IMR-90 (cell line): Measurements from ENCODE around the gene PPM1M.

ENCODE experiments used
- FOS ChIP-seq: fragments of 150-350 bp; IDR thresholded peaks from 2 replicates; pipeline ENCODE4 v1.6.1; 2016; ENCODE audit warnings: low read depth, low read length
- MAFK ChIP-seq: IDR thresholded peaks from 2 replicates; pipeline ENCODE4 v1.6.1; 2012; ENCODE audit warnings: low read depth, low read length, improper control_type of control experiment
- POLR2A ChIP-seq: IDR thresholded peaks from 2 replicates; pipeline ENCODE4 v1.6.1; 2012; ENCODE audit warnings: mild to moderate bottlenecking, low read depth, low read length
- RCOR1 ChIP-seq: IDR thresholded peaks from 2 replicates; pipeline ENCODE4 v1.6.1; 2012; ENCODE audit warnings: mild to moderate bottlenecking, low read length, improper control_type of control experiment; ENCODE audit not compliant: insufficient replicate concordance
- RFX5 ChIP-seq: IDR thresholded peaks from 2 replicates; pipeline ENCODE4 v1.8.0; 2012; ENCODE audit warnings: low read depth, mild to moderate bottlenecking, low read length, moderate library complexity
- SMC3 ChIP-seq: fragments of 150-350 bp; IDR thresholded peaks from 2 replicates; pipeline ENCODE4 v1.6.1; 2016; ENCODE audit warnings: low read depth, mild to moderate bottlenecking, antibody characterized with exemption, low read length, moderate library complexity
- TF ChIP-seq, protein P1 (sequence below): conservative IDR thresholded peaks from 2 replicates; pipeline ENCODE4 v1.5.1; 2012; ENCODE audit warnings: mild to moderate bottlenecking, low read depth, low read length, improper control_type of control experiment
- TF ChIP-seq, protein P2 (sequence below): fragments of 150-350 bp; IDR thresholded peaks from 2 replicates; pipeline ENCODE4 v1.6.1; 2017; ENCODE audit warnings: mild to moderate bottlenecking, antibody characterized with exemption, low read length, low read depth

DNA sequence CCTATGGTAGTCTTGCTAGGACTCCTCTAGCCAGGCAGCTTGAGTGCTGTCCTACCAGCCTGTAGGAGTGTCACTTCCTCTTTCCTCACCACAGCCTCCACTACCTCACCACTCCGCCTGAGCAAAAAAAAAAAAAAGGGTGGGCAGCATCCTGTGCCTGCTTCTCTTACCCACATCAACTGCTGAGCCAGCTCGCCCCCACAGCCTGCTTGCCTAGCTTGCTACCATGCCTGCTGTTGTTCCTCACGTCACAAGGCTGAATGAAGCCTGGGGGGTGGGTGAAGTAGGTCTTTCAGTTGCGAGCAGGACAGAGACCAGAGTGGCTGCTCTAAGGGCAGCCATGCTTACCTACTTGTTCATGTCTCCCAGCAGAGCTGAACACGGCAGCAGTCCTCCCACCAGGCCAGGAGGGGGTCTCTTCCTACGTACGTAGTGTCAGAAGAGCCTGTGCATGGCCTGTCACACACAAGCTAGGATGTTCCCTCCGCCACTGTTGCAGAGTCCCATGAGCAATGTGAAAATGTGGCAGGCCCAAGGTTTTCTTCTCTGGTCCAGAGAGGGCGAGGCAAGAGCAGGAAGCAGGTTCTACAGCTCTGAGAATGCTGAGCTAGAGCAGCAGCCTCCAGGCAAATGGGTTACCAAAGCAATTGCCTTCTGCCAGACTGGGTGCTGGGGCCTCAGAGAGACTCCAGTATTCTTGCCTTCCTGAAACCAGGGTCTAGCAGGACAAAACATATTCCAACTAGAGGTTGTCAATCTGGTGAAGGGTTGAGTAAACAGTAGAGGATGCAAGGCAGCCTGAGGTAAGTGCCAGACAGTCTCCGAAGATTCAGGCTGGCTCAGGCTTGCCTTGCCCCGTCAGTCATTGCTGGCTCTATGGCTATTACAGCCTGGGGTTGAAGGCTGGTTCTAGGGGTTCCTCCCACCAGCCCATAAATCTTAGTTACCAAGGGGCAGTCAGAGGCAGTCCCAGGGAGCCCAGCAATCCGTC is 8.1 kb downstream of the PPM1M start:
- TF ChIP-seq, protein P1, sequence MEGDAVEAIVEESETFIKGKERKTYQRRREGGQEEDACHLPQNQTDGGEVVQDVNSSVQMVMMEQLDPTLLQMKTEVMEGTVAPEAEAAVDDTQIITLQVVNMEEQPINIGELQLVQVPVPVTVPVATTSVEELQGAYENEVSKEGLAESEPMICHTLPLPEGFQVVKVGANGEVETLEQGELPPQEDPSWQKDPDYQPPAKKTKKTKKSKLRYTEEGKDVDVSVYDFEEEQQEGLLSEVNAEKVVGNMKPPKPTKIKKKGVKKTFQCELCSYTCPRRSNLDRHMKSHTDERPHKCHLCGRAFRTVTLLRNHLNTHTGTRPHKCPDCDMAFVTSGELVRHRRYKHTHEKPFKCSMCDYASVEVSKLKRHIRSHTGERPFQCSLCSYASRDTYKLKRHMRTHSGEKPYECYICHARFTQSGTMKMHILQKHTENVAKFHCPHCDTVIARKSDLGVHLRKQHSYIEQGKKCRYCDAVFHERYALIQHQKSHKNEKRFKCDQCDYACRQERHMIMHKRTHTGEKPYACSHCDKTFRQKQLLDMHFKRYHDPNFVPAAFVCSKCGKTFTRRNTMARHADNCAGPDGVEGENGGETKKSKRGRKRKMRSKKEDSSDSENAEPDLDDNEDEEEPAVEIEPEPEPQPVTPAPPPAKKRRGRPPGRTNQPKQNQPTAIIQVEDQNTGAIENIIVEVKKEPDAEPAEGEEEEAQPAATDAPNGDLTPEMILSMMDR, result no peak
- TF ChIP-seq, protein P2, sequence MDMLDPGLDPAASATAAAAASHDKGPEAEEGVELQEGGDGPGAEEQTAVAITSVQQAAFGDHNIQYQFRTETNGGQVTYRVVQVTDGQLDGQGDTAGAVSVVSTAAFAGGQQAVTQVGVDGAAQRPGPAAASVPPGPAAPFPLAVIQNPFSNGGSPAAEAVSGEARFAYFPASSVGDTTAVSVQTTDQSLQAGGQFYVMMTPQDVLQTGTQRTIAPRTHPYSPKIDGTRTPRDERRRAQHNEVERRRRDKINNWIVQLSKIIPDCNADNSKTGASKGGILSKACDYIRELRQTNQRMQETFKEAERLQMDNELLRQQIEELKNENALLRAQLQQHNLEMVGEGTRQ, result no peak
- no peak for TF ChIP-seq POLR2A
- no peak for TF ChIP-seq FOS
- no peak for TF ChIP-seq SMC3
- no peak for TF ChIP-seq RFX5
- no peak for TF ChIP-seq RCOR1
- TF ChIP-seq MAFK, result no peak
